ENCODE measurements around the gene C1GALT1C1L.
A peak's percentile ranks its signal among the peaks of the same experiment; 100 is the strongest.
"Not testable (repeated sequence)": the region's sequence is repeated elsewhere in the genome, so short reads cannot be mapped to it uniquely, and the experiment has no call there.

Gene C1GALT1C1L

DNA sequence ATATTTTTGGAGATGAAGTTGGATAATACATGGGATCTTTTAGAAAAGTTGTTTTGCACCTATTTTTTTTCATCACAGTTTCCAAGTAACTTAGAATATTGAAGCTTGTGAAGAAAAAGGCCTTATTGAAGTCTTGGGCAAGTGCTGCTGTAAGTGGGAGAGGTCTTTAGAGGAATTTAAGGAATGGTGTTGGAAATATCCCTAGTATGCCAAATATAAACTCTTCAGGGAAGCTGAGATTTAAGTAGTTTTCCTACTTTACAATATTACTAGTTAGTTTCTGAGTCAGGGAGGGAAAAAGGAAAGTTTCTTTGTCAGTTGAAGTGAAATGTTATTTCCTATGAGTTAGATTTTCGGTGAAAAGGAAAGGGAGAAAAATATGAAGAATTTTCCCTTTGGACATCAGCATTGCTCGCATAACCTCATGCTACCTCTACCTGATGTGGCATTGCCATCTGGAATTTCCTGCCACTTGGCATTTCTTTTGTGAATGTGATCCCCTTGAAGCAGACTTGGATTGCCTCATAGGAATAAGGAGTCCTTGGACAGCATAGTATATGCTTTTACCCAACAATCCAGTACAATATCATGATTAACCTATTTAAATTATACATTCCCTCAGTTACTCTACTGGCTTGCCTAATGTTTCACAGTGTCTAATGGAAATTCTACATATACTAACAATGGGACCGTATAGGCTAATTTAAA is 27.1 kb downstream of the C1GALT1C1L start:
- no peak for DNase-seq

DNA sequence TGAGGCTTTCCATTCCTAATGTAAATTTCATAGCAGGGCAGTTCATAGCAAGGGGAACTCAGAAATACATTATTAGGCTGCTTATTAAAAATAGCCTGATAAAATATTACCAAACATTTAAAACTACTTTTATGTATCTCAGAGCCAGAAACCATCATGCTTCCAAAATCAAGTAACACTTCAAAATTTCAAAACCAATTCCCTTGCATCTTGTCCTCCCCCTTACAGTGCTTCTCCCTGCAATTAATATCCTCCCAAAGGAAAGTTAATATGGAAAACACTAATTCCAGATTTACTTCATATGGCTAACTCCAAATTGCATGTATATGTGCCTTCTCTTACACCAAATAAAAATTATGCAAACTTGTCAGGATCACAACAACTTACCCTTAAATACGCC is 32.5 kb downstream of the C1GALT1C1L start:
- no peak for DNase-seq

DNA sequence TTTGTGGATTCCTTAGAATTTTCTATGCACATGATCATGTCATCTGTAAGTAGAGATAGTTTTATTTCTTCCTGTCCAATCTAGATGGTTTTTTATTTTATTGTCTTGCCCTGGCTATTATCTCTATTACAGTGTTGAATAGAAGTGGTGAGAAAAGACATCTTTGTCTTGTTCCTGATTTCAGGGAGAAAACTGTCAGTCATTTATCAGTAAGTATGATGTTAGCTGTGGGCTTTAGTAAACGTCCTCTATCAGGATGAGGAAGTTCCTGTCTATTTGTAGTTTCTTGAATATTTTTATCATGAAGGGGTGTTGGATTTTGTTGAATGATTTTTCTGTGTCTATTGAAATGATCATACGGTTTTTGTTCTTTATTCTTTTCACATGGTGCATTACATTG is 33.9 kb downstream of the C1GALT1C1L start:
- DNase-seq = no peak

DNA sequence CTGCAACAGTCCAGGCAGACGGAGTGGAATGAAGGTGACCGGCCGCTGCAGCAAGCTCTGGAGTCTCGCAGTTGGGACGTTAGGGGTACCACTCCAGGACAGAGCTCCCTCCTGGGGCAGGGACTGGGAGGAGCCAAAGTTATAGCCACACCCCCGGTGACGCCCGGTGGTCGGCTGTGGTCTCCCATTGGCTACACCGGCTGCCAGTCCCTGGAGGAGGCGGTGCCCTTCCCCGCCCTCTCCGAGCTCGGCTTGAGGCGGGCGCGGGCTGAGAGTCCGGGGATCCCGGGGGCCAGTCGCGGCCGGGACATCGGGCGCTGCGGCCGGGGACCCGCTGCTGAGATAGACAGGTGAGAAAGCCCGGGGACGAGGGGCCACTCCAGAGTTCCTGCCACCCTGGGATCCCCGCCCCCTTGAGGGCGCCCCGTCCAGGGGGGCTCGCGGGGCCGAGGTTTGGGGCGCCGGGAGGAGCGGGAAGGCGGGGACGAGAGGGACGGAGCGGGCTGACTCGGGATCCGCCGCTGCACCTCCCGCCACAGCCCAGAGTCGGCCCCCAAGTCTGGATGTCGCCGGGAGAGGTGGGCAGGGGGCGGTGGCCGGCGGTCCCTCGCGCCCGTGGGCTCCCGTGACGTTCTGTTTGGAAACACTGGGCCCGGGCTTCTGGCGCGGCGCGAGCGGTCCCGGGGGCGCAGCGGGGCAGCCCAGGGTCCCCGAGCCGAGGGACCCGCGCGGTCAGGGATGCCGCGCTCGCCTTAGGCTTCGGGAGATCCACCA is 39.0 kb downstream of the C1GALT1C1L start, which contains the start of gene PLEKHH2:
PLEKHH2 (plus strand) TSS at position 231 of the 774 bp plus-strand sequence. CDS start 7,414 bp downstream, outside the sequence.
- DNase-seq = peak; percentile 89

DNA sequence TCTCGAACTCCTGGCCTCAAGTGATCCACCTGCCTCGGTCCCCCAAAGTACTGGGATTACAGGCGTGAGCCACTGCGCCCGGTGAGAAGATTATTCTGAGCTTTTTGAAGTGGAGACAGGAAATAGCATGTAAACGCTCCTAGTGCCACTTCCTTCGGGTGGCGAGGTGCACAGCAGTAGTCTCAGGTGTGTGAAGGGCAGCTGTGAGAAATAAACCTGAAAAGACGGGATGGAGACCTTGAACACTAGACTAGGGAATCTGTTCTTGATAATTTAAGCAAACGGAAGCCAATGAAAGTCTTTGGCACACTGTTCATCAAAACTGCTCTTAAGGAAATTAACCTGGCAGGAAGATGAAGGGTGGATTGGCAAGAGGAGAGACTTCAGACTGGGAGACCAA is 39.6 kb downstream of the C1GALT1C1L start:
- peak; percentile 6 for DNase-seq

DNA sequence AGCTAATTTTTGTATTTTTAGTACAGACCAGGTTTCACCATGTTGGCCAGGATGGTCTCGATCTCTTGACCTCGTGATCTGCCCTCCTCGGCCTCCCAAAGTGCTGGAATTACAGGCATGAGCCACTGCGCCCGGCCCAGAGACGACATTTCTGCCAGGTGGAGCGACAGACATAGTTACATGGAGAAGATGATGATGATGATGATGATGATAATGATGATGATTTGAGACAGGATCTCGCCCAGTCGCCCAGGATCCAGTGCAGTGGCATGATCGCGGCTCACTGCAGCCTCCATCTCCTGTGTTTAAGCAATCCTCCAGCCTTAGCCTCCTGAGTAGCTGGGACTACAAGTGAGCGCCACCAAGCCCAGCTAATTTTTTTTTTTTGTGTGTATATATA is 40.1 kb downstream of the C1GALT1C1L start:
- DNase-seq = not testable (repeated sequence)

DNA sequence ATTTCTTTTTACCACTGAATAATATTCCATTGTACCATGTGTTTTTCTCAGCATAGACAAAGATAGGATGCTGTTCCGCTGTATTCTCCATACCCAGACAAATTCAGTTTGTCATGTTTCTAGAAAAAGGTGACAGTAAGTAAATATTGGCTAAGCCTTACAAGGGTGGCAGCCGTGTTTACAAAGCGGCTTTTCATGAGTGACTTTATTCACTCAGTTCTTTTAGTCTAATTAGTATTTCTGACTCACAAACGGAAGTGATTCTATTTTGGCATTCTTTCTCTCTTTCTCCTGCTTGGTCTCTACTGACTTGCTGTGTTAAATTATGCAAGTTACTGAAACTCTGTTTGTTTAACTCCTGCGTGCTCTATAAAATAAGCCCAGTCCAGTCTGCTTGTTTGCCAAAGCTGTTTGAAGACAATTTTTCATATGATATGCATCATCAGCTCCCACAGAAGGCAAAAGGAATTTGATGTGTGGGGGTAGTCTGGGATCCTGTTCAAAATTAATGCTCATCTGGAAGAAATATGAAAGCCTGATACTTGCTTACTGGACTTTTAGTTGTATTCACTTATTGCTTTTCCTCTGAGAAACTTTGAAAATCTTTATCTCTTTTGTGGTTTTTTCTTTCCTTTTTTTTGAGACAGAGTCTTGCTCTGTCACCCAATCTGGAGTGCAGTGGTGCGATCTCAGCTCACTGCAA is 41.5 kb downstream of the C1GALT1C1L start:
- DNase-seq = no peak

DNA sequence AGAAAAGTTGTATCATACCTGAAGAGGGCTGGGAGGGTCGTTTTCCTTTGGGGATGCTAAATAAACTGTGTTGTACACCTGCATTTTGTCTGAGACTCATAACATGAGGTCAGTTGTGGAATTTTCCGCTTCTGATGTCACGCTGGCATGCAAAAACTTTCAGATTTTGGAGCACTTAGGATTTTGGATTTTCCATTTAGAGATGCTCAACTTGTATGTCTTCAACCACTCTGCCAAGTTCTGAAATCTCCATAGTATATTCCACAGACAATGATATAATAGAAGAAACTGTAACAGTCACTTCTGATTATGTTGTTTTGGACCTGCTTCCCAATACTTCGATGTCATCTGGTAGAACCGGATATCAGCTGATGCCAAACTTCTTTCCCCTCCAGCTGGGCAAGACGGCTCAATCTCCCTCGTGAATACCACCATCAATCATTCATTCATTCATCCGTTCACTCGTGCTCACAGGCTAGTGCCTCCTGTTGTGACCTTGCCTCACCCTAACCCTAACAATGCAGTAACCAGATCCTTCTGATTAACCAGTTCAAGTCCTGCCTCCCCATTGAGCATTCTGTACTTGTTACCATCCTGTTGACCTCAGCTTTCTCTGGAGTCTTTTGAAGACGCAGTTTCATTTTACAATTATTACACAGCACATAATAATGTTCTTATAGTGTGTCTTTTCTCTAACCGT is 44.5 kb downstream of the C1GALT1C1L start:
- no peak for DNase-seq

Measured in activated naive CD4-positive, alpha-beta T cell treated with Interleukin-2 at 50 U/mL for 16 hours (primary cell).